ENCODE results near the gene HMG20B. TPM values are rescaled to one million over a fixed set of nuclear protein-coding genes. Genes with fewer than 3 reads are reported as not detected.

Gene HMG20B
- total RNA-seq, 1 experiment from 2014 or later = 33.9 TPM

DNA sequence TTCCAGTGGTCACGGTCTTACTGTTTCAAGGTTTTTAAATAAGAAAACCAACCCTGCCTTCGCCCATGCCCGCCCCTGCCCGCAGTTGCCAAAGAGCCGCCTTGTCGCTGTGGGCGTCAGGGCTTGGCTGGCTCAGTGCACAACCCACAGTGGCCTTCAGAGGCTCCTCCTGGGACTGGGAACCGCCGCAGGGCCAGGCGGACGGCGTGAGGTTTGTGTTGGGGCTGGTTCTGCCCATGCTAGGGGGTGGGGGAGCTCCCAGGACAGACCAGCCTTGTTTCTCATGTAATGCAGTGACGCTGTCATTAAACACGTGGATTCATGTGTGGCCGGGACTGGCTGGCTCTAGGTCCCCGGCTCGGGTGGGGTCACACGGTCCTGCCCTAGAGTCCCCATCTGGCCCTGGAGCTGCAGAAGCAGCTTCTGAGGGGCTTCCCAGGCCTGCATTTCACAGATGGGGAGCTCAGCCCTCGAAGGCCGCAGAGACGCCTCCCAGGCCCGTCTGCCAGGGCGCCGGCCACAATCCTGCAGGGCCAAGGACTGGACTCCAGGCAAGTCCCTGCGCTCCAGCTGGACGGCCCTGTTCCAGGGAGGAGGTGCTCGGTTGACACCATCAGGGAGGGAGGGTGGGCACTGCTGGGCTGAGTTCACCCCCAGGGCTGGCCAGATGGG is 36.2 kb upstream of the HMG20B start:
- H3K9me3 Mint-ChIP-seq (ENCODE audit: unreplicated experiment) = no peaks in the 10 kb centered on the region
- no peak for DNase-seq
- CTCF ChIA-PET = interaction anchor here (1.6 kb wide), 1 partner anchor 9 kb away, joined by 5 read pairs; no protein-coding TSS in a partner anchor
- intact Hi-C loops (cut with micrococcal nuclease; ENCODE audit: unreplicated experiment) = no loop called here
- TF ChIP-seq, protein P1, sequence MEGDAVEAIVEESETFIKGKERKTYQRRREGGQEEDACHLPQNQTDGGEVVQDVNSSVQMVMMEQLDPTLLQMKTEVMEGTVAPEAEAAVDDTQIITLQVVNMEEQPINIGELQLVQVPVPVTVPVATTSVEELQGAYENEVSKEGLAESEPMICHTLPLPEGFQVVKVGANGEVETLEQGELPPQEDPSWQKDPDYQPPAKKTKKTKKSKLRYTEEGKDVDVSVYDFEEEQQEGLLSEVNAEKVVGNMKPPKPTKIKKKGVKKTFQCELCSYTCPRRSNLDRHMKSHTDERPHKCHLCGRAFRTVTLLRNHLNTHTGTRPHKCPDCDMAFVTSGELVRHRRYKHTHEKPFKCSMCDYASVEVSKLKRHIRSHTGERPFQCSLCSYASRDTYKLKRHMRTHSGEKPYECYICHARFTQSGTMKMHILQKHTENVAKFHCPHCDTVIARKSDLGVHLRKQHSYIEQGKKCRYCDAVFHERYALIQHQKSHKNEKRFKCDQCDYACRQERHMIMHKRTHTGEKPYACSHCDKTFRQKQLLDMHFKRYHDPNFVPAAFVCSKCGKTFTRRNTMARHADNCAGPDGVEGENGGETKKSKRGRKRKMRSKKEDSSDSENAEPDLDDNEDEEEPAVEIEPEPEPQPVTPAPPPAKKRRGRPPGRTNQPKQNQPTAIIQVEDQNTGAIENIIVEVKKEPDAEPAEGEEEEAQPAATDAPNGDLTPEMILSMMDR (IDR thresholded peaks at IDR 0.05; ENCODE audit: insufficient read depth in 1 of 2, low read depth in 1 of 2, low read length in 1 of 2, severe bottlenecking in 1 of 2, unreplicated experiment in 1 of 2) = no peak
- no peaks in the 10 kb centered on the region for H3K4me1 Mint-ChIP-seq (ENCODE audit: low read depth, unreplicated experiment)
- no peaks in the 10 kb centered on the region for H3K9me3 ChIP-seq
- H3K4me3 Mint-ChIP-seq (ENCODE audit: unreplicated experiment) = no peak overlapping the region
- H3K36me3 Mint-ChIP-seq (ENCODE audit: insufficient read depth, unreplicated experiment) = peaks cover 59% of the 10 kb centered on the region
- H3K27ac Mint-ChIP-seq (ENCODE audit: unreplicated experiment) = peak overlapping the region; percentile 56
- no peaks in the 10 kb centered on the region for H3K36me3 ChIP-seq (ENCODE audit: control insufficient read depth, insufficient read depth, low read length)
- H3K4me1 ChIP-seq = no peaks in the 10 kb centered on the region
- no peaks in the 10 kb centered on the region for H3K27me3 ChIP-seq (replicated peaks; ENCODE audit: control insufficient read depth, insufficient read depth, low read length)
- no peaks in the 10 kb centered on the region for H3K27me3 Mint-ChIP-seq (ENCODE audit: insufficient read depth, unreplicated experiment)
- BruUV-seq (replicated peaks) = no TSS peak
- no peak overlapping the region for H3K4me3 ChIP-seq (ENCODE audit: low read depth, low read length)
- POLR2A ChIA-PET = no interaction called here

GRCh38 chr19:3537101-3537437 is 35.7 kb upstream of the HMG20B start:
- ChIA-PET CTCF (no interaction called here), POLR2A (no interaction called here)
- Mint-ChIP-seq H3K27me3 (ENCODE audit: insufficient read depth, unreplicated experiment) (no peaks in the 10 kb centered on the region), H3K27ac (ENCODE audit: unreplicated experiment) (peak overlapping the region; percentile 56), H3K4me1 (ENCODE audit: low read depth, unreplicated experiment) (no peaks in the 10 kb centered on the region), H3K4me3 (ENCODE audit: unreplicated experiment) (no peak overlapping the region), H3K36me3 (ENCODE audit: insufficient read depth, unreplicated experiment) (peaks cover 57% of the 10 kb centered on the region), H3K9me3 (ENCODE audit: unreplicated experiment) (no peaks in the 10 kb centered on the region)
- Histone ChIP-seq H3K4me1 (no peaks in the 10 kb centered on the region), H3K27me3 (replicated peaks; ENCODE audit: control insufficient read depth, insufficient read depth, low read length) (no peaks in the 10 kb centered on the region), H3K36me3 (ENCODE audit: control insufficient read depth, insufficient read depth, low read length) (no peaks in the 10 kb centered on the region), H3K9me3 (no peaks in the 10 kb centered on the region), H3K4me3 (ENCODE audit: low read depth, low read length) (no peak overlapping the region)
- intact Hi-C loops (cut with micrococcal nuclease; ENCODE audit: unreplicated experiment) = no loop called here
- TF ChIP-seq, protein P1 (IDR thresholded peaks at IDR 0.05; ENCODE audit: insufficient read depth in 1 of 2, low read depth in 1 of 2, low read length in 1 of 2, severe bottlenecking in 1 of 2, unreplicated experiment in 1 of 2) = no peak
- BruUV-seq (replicated peaks) = no TSS peak
- no peak for DNase-seq

DNA sequence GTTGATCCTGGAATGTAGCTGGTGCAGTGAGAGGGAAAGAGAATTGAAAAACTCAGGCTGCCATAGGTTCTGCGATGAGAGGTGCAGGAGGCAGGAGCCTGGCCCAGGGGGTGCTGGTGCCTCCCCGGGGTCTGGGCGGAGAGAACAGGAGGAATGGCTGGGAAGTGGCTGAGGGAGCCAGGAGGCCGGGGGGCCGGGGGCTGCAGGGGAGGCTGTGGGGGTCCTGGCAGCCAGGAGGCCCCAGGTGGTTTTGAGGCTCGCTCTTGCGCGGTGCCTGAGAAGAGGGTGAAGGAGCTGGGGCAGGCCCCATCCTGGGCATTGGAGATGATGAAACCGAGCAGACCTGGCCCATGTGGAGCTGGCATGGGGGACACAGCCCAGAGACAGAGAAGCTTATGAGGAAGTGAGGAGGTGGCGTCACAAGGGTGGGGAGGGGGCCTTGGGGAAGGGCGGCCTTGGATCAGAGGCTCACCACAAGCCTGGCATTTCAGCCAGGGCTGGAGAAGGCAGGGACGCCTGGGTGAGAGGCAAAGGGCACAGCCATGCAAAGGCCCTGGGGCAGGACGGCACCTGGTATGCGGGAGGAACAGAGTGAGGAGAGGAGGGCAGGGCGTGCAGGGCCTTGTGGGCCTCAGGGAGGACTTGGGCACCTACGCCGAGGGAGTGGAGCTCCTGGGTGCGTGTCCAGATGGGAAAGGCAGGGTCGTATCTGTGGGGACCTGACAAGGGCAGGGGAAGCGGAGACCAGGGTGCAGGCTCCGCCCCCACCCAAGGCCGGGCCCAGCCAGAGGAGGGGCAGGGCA is 35.1 kb upstream of the HMG20B start:
- Histone ChIP-seq H3K4me3 (ENCODE audit: low read depth, low read length) (no peak overlapping the region), H3K9me3 (no peaks in the 10 kb centered on the region), H3K27me3 (replicated peaks; ENCODE audit: control insufficient read depth, insufficient read depth, low read length) (no peaks in the 10 kb centered on the region), H3K36me3 (ENCODE audit: control insufficient read depth, insufficient read depth, low read length) (no peaks in the 10 kb centered on the region), H3K4me1 (no peaks in the 10 kb centered on the region)
- BruUV-seq (replicated peaks) = no TSS peak
- no peaks in the 10 kb centered on the region for H3K9me3 Mint-ChIP-seq (ENCODE audit: unreplicated experiment)
- TF ChIP-seq, protein P1 (IDR thresholded peaks at IDR 0.05; ENCODE audit: insufficient read depth in 1 of 2, low read depth in 1 of 2, low read length in 1 of 2, severe bottlenecking in 1 of 2, unreplicated experiment in 1 of 2) = no peak
- POLR2A ChIA-PET = no interaction called here
- intact Hi-C loops (cut with micrococcal nuclease; ENCODE audit: unreplicated experiment) = no loop called here
- no peaks in the 10 kb centered on the region for H3K4me1 Mint-ChIP-seq (ENCODE audit: low read depth, unreplicated experiment)
- no peak for DNase-seq
- H3K4me3 Mint-ChIP-seq (ENCODE audit: unreplicated experiment) = no peak overlapping the region
- H3K27ac Mint-ChIP-seq (ENCODE audit: unreplicated experiment) = peak overlapping the region; percentile 56
- CTCF ChIA-PET = no interaction called here
- no peaks in the 10 kb centered on the region for H3K27me3 Mint-ChIP-seq (ENCODE audit: insufficient read depth, unreplicated experiment)
- H3K36me3 Mint-ChIP-seq (ENCODE audit: insufficient read depth, unreplicated experiment) = peaks cover 55% of the 10 kb centered on the region

All from Caco-2 (cell line).